Suppressor macrophage (primary cell): ENCODE data around the gene GRB10.

ENCODE experiments used
- DNase-seq, 4 experiments: peaks; one replicate each; pipeline ENCODE4 v3.0.0-alpha.2; 2020 to 2022
- total RNA-seq, 17 experiments: gene quantifications; one replicate each; lab custom pipeline; 2026; ENCODE audit warnings: mixed read lengths in 6 of 17, inconsistent platforms in 3 of 17; lab: John Stamatoyannopoulos, UW

GRB10 gene
- total RNA-seq = 7.0 to 112 (median 12.2) reads per million in 17 experiments

GRCh38 chr7:50782375-50783208 lies at the start of gene GRB10:
Gene GRB10, minus strand, starts transcription at chr7:50782896. Its CDS starts 50,574 bp downstream, at chr7:50732322.
- peak in 3 of 4 experiments; percentile 22 to 65 (median 37) for DNase-seq

- no peak for DNase-seq
These were observed 46.1 kb upstream of the GRB10 start for GRCh38 chr7:50828801-50829200.

- DNase-seq = no peak
These were observed 45.4 kb upstream of the GRB10 start for GRCh38 chr7:50828116-50828515.

GRCh38 chr7:50827281-50827680 lies 44.6 kb upstream of the GRB10 start:
- DNase-seq = no peak

GRCh38 chr7:50826371-50827172 lies 43.9 kb upstream of the GRB10 start:
- peak; percentile 36 to 65 (median 46) for DNase-seq

- no peak for DNase-seq
These were observed 42.8 kb upstream of the GRB10 start for GRCh38 chr7:50825465-50825864.

- no peak for DNase-seq
These were observed 42.2 kb upstream of the GRB10 start for GRCh38 chr7:50824882-50825281.

- DNase-seq = no peak
These were observed 40.0 kb upstream of the GRB10 start for GRCh38 chr7:50822706-50823105.

GRCh38 chr7:50822110-50822509 lies 39.4 kb upstream of the GRB10 start:
- DNase-seq = no peak

GRCh38 chr7:50821457-50822008 lies 38.8 kb upstream of the GRB10 start:
- no peak for DNase-seq

GRCh38 chr7:50818324-50818723 lies 35.6 kb upstream of the GRB10 start:
- no peak for DNase-seq

- DNase-seq = no peak
These were observed 34.9 kb upstream of the GRB10 start for GRCh38 chr7:50817561-50817960.

- DNase-seq = no peak
These were observed 32.4 kb upstream of the GRB10 start for GRCh38 chr7:50815138-50815537.

- DNase-seq = no peak
These were observed 31.5 kb upstream of the GRB10 start for GRCh38 chr7:50814166-50814565.

- DNase-seq = peak in 3 of 4 experiments; percentile 7 to 44 (median 35)
These were observed 30.3 kb upstream of the GRB10 start for GRCh38 chr7:50812841-50813475.

GRCh38 chr7:50812094-50812493 lies 29.4 kb upstream of the GRB10 start:
- no peak for DNase-seq

- DNase-seq = no peak
These were observed 25.7 kb upstream of the GRB10 start for GRCh38 chr7:50808282-50808888.

- no peak for DNase-seq
These were observed 24.5 kb upstream of the GRB10 start for GRCh38 chr7:50807026-50807730.

GRCh38 chr7:50806143-50806542 lies 23.4 kb upstream of the GRB10 start:
- no peak for DNase-seq

- no peak for DNase-seq
These were observed 22.9 kb upstream of the GRB10 start for GRCh38 chr7:50805447-50806125.
